A549 (cell line): ENCODE data around the gene PML. TPM values are rescaled to one million over a fixed set of nuclear protein-coding genes. Genes with fewer than 3 reads are reported as not detected.

Experiments
- ATAC-seq, 2 experiments: fragments of 200-7000 bp in 1 of 2; fragments of >200 bp in 1 of 2; cut with Nextera tagmentation in 1 of 2; cut with Tn5 transposase in 1 of 2; 3 replicates each; pipeline versions ENCODE4 v1.8.0 to v1.9.1; 2018 to 2020; ENCODE audit warnings: mild to moderate bottlenecking in 1 of 2, moderate library complexity in 1 of 2
- CTCF ChIA-PET: fragments of 300-600 bp; sonication (Branson Sonifier 250); formaldehyde crosslinking; extraction: SDS; loops from one replicate; lab custom pipeline; 2021; ENCODE audit warnings: antibody characterized with exemption, inconsistent platforms; lab: Yijun Ruan, JAX
- POLR2A ChIA-PET: fragments of 350-600 bp; formaldehyde crosslinking; extraction: SDS; loops from one replicate; lab custom pipeline; 2021; ENCODE audit warnings: antibody characterized with exemption, inconsistent platforms; lab: Yijun Ruan, JAX
- DNase-seq, 2 experiments: peaks; one replicate each; pipeline versions ENCODE4 v3.0.0 to v3.0.0-alpha.2; 2011 to 2016; ENCODE audit warnings: low read depth in 1 of 2, low spot score in 1 of 2
- FAIRE-seq: peaks from 2 replicates; lab custom pipeline; 2011; peaks lifted over from hg19 to GRCh38; lab: Jason Lieb, UNC
- H3K27ac ChIP-seq, 2 experiments: fragments of >200 bp; sonication (Bioruptor Twin); formaldehyde crosslinking; 3 replicates each; pipeline ENCODE4 v1.5.1; 2016 to 2017
- H3K4me1 ChIP-seq: fragments of >200 bp; sonication (Bioruptor Twin); formaldehyde crosslinking; 3 replicates; pipeline ENCODE4 v1.6.1; 2016
- H3K4me2 ChIP-seq: fragments of >200 bp; sonication (Bioruptor Twin); formaldehyde crosslinking; 3 replicates; pipeline ENCODE4 v1.6.1; 2016
- H3K4me3 ChIP-seq: fragments of >200 bp; sonication (Bioruptor Twin); formaldehyde crosslinking; 3 replicates; pipeline ENCODE4 v1.5.1; 2016
- H3K9me3 ChIP-seq: fragments of >200 bp; sonication (Bioruptor Twin); formaldehyde crosslinking; 3 replicates; pipeline ENCODE4 v1.6.1; 2016
- BCL3 ChIP-seq: fragments of >200 bp; sonication (Bioruptor Twin); formaldehyde crosslinking; IDR thresholded peaks from 3 replicates; pipeline ENCODE4 v1.6.1; 2016
- CBX8 ChIP-seq: fragments of 200-600 bp; sonication (generic); IDR thresholded peaks from 2 replicates; pipeline ENCODE4 v1.6.1; 2016
- CHD4 ChIP-seq: fragments of 200-600 bp; sonication (generic); IDR thresholded peaks from 2 replicates; pipeline ENCODE4 v1.6.1; 2016; ENCODE audit warnings: antibody characterized with exemption, mild to moderate bottlenecking, borderline replicate concordance
- ELK1 ChIP-seq: fragments of 150-350 bp; IDR thresholded peaks from 2 replicates; pipeline ENCODE4 v1.6.1; 2014; ENCODE audit warnings: low read depth, mild to moderate bottlenecking, low read length
- EP300 ChIP-seq, 2 experiments: fragments of >200 bp; sonication (Bioruptor Twin); formaldehyde crosslinking; IDR thresholded peaks; 2 replicates in 1 of 2; 3 replicates in 1 of 2; pipeline ENCODE4 v1.6.1; 2016 to 2017
- ESRRA ChIP-seq: fragments of 150-350 bp; IDR thresholded peaks from 2 replicates; pipeline ENCODE4 v1.6.1; 2014; ENCODE audit warnings: mild to moderate bottlenecking, low read length, borderline replicate concordance
- GATA3 ChIP-seq: IDR thresholded peaks from 2 replicates; pipeline ENCODE4 v1.6.1; 2012; ENCODE audit warnings: borderline replicate concordance
- HDAC2 ChIP-seq: fragments of 200-600 bp; sonication (generic); IDR thresholded peaks from 2 replicates; pipeline ENCODE4 v1.6.1; 2016
- HES2 ChIP-seq: fragments of >200 bp; sonication (Bioruptor Twin); formaldehyde crosslinking; IDR thresholded peaks from 2 replicates; pipeline ENCODE4 v1.6.1; 2016
- HEYL ChIP-seq: fragments of 250-450 bp; sonication (Bioruptor Pico); IDR thresholded peaks from 2 replicates; pipeline ENCODE4 v1.8.0; 2021; ENCODE audit warnings: mild to moderate bottlenecking, moderate library complexity
- HOXA7 ChIP-seq: fragments of 250-450 bp; sonication (Bioruptor Pico); IDR thresholded peaks from 2 replicates; pipeline ENCODE4 v1.5.0; 2020; ENCODE audit warnings: mild to moderate bottlenecking, moderate library complexity
- HOXB5 ChIP-seq: fragments of 250-450 bp; sonication (Bioruptor Pico); IDR thresholded peaks from 2 replicates; pipeline ENCODE4 v1.5.0; 2020; ENCODE audit warnings: mild to moderate bottlenecking, moderate library complexity
- JUN ChIP-seq, 2 experiments: fragments of >200 bp; sonication (Bioruptor Twin); formaldehyde crosslinking; IDR thresholded peaks; 2 replicates in 1 of 2; 3 replicates in 1 of 2; pipeline ENCODE4 v1.6.1; 2016 to 2017
- KDM1A ChIP-seq: fragments of 200-600 bp; sonication (generic); IDR thresholded peaks from 2 replicates; pipeline ENCODE4 v1.6.1; 2016; ENCODE audit warnings: low read depth, mild to moderate bottlenecking
- KDM5A ChIP-seq: fragments of 200-600 bp; sonication (generic); IDR thresholded peaks from 2 replicates; pipeline ENCODE4 v1.6.1; 2016; ENCODE audit warnings: antibody characterized with exemption, mild to moderate bottlenecking
- MAFK ChIP-seq: fragments of 450-650 bp; IDR thresholded peaks from 2 replicates; pipeline ENCODE4 v1.6.1; 2014; ENCODE audit not compliant: partially characterized antibody
- MAZ ChIP-seq: fragments of 150-350 bp; IDR thresholded peaks from 2 replicates; pipeline ENCODE4 v1.6.1; 2014; ENCODE audit warnings: antibody characterized with exemption, low read depth, low read length, borderline replicate concordance
- NFE2L2 ChIP-seq: fragments of 150-350 bp; conservative IDR thresholded peaks from 2 replicates; pipeline ENCODE4 v1.6.1; 2014; ENCODE audit warnings: low read length
- NR3C1 ChIP-seq: fragments of >200 bp; sonication (Bioruptor Twin); formaldehyde crosslinking; IDR thresholded peaks from 3 replicates; pipeline ENCODE4 v1.6.1; 2017
- POLR2A ChIP-seq: IDR thresholded peaks from 2 replicates; pipeline ENCODE4 v1.6.1; 2012; ENCODE audit warnings: mild to moderate bottlenecking, low read length
- ZFP36 ChIP-seq: fragments of 450-650 bp; IDR thresholded peaks from 2 replicates; pipeline ENCODE4 v1.6.1; 2014; ENCODE audit warnings: borderline replicate concordance; ENCODE audit not compliant: partially characterized antibody
- WGBS: methylation state at CpG from one replicate; pipeline ENCODE4 v1.1.6; 2017; ENCODE audit errors: missing lambda C conversion rate; 5-methylcytosine and 5-hydroxymethylcytosine counted together
- polyA plus RNA-seq, 4 experiments: library from polyadenylated mRNA; depleted of rRNA in 3 of 4; stranded (reverse); fragments of >200 nt; fragmentation: RNase III in 1 of 4; extraction: RNeasy Plus Mini Kit Qiagen cat#74134 plus additional on column Dnase treatment in 1 of 4; gene quantifications; 2 replicates in 3 of 4; 3 replicates in 1 of 4; pipeline ENCODE4 v1.2.3, GENCODE V29; 2011 to 2017
- TF ChIP-seq, protein P1 (sequence below): fragments of 450-650 bp; IDR thresholded peaks from 2 replicates; pipeline ENCODE4 v1.6.1; 2014; ENCODE audit warnings: antibody characterized with exemption
- TF ChIP-seq, protein P2 (sequence below): IDR thresholded peaks from 2 replicates; pipeline ENCODE4 v1.6.1; 2012; ENCODE audit warnings: low read depth, borderline replicate concordance
- TF ChIP-seq, protein P3 (sequence below): IDR thresholded peaks from 2 replicates; pipeline ENCODE4 v1.6.1; 2012

Gene PML
- polyA plus RNA-seq, 2 of the 4 experiments (the other 2 are of a cell fraction) = 2.1 to 8.5 TPM

GRCh38 chr15:74044267-74045110, 50.0 kb downstream of the PML start (continued):
- TF ChIP-seq KDM5A = no peak
- no peak for TF ChIP-seq HOXB5
- TF ChIP-seq HOXA7 (CRISPR knock-in tag) = no peak

DNA sequence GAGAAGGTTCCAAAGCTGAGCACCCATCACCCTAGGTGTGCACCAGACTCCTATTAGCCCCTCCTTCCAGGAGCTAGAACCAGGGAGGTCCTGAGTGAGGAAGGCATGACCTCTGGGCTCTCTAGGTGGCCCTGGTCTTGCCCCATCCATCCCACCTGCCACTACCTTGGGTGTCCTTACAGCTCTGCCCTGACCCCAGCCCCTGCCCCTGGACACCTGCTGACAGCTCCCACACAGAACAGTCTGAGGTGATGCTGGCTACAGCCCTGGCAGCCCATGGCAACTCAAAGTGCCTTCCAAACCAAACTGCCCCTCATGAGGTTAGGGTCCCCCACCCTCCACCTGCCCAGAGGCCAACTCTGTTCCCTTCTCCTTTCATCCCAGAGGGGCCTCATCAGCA, 50.7 kb downstream of the PML start:
- DNase-seq = no peak
- no peak for FAIRE-seq
- POLR2A ChIA-PET = no interaction called here
- no peak overlapping the region for H3K4me2 ChIP-seq
- ATAC-seq = no peak
- H3K27ac ChIP-seq = no peak overlapping the region
- H3K9me3 ChIP-seq = no peaks in the 10 kb centered on the region
- no peak for TF ChIP-seq ESRRA
- no peak for TF ChIP-seq CBX8
- TF ChIP-seq, protein P1, sequence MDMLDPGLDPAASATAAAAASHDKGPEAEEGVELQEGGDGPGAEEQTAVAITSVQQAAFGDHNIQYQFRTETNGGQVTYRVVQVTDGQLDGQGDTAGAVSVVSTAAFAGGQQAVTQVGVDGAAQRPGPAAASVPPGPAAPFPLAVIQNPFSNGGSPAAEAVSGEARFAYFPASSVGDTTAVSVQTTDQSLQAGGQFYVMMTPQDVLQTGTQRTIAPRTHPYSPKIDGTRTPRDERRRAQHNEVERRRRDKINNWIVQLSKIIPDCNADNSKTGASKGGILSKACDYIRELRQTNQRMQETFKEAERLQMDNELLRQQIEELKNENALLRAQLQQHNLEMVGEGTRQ = no peak
- TF ChIP-seq NFE2L2 = no peak
- no peak for TF ChIP-seq MAZ
- TF ChIP-seq EP300 (IDR thresholded peaks at IDR 0.05) = no peak
- no peak for TF ChIP-seq ELK1
- TF ChIP-seq, protein P2, sequence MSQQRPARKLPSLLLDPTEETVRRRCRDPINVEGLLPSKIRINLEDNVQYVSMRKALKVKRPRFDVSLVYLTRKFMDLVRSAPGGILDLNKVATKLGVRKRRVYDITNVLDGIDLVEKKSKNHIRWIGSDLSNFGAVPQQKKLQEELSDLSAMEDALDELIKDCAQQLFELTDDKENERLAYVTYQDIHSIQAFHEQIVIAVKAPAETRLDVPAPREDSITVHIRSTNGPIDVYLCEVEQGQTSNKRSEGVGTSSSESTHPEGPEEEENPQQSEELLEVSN = no peak
- no peak for TF ChIP-seq POLR2A
- TF ChIP-seq, all 56 proteins: peak for 0
- CTCF ChIA-PET = interaction anchor here (1.3 to 6.1 kb wide), 5 partner anchors 7 to 279 kb away, joined by 3 to 70 read pairs (median 29); no protein-coding TSS in a partner anchor
- Histone ChIP-seq H3K4me1 (peaks cover 2% of the 10 kb centered on the region; the same call in 1 of the 3 replicates), H3K4me3 (no peak overlapping the region)

GRCh38 chr15:74045636-74046274, 51.2 kb downstream of the PML start:
- ATAC-seq = no peak
- WGBS = 100% methylated on average over 1 of the region's 7 CpGs
- Histone ChIP-seq H3K27ac (no peak overlapping the region), H3K4me1 (peaks cover 2% of the 10 kb centered on the region; the same call in 2 of the 3 replicates)
- ChIA-PET POLR2A (no interaction called here), CTCF (interaction anchor here (1.3 to 6.1 kb wide), 5 partner anchors 8 to 278 kb away, joined by 3 to 70 read pairs (median 29); no protein-coding TSS in a partner anchor)
- FAIRE-seq = no peak
- no peak for TF ChIP-seq HEYL
- no peak for TF ChIP-seq HDAC2
- TF ChIP-seq CHD4 = no peak
- TF ChIP-seq HES2 = no peak
- TF ChIP-seq KDM5A = no peak
- TF ChIP-seq MAFK = no peak
- no peak for TF ChIP-seq BCL3
- TF ChIP-seq POLR2A = no peak
- TF ChIP-seq JUN (IDR thresholded peaks at IDR 0.05) = no peak
- no peak for TF ChIP-seq GATA3
- TF ChIP-seq KDM1A = no peak
- TF ChIP-seq, protein P3, sequence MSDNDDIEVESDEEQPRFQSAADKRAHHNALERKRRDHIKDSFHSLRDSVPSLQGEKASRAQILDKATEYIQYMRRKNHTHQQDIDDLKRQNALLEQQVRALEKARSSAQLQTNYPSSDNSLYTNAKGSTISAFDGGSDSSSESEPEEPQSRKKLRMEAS = no peak
- TF ChIP-seq ZFP36 = no peak
- no peak for TF ChIP-seq NR3C1
- TF ChIP-seq, all 56 proteins: peak for 0
- DNase-seq = no peak
- no peaks in the 10 kb centered on the region for H3K9me3 ChIP-seq
- H3K4me2 ChIP-seq = no peak overlapping the region
- H3K4me3 ChIP-seq = no peak overlapping the region
